Prostate gland (tissue), 2 donors: ENCODE data around the gene TCF7L2. TPM values are rescaled to one million over a fixed set of nuclear protein-coding genes. Genes with fewer than 3 reads are reported as not detected.

Source experiments
- DNase-seq: peaks from one replicate; pipeline ENCODE4 v3.0.0-alpha.2; 2019; ENCODE audit warnings: low spot score
- H3K27ac ChIP-seq, 2 donors: fragments of 200-600 bp; sonication (generic); 2 replicates each; pipeline ENCODE4 v1.5.1; 2017 to 2019
- H3K27me3 ChIP-seq: fragments of 200-600 bp; sonication (generic); replicated peaks from 2 replicates; pipeline ENCODE4 v1.5.1; 2019; ENCODE audit not compliant: insufficient read depth
- H3K36me3 ChIP-seq, 2 donors: fragments of 200-600 bp; sonication (generic); 1 replicate in 1 of 2; 2 replicates in 1 of 2; pipeline versions ENCODE4 v1.5.1 to v1.8.1; 2017 to 2019
- H3K4me1 ChIP-seq: fragments of 200-600 bp; sonication (generic); replicated peaks from 2 replicates; pipeline ENCODE4 v1.5.1; 2019
- H3K4me3 ChIP-seq, 2 donors: fragments of 200-600 bp; sonication (generic); 2 replicates each; pipeline ENCODE4 v1.5.1; 2017 to 2019
- H3K9me3 ChIP-seq: fragments of 200-600 bp; sonication (generic); 2 replicates; pipeline ENCODE4 v1.5.1; 2017
- CTCF ChIP-seq, 4 experiments: fragments of 200-600 bp in 2 of 4; fragments of 450-650 bp in 2 of 4; sonication (generic) in 2 of 4; IDR thresholded peaks; 1 replicate in 3 of 4; 2 replicates in 1 of 4; pipeline ENCODE4 v1.5.1; 2016 to 2019; ENCODE audit warnings: antibody characterized with exemption in 4 of 4, mild to moderate bottlenecking in 2 of 4, moderate library complexity in 2 of 4
- POLR2A ChIP-seq: fragments of 450-650 bp; IDR thresholded peaks from one replicate; pipeline ENCODE4 v1.6.1; 2016; ENCODE audit warnings: antibody characterized with exemption, mild to moderate bottlenecking
- POLR2AphosphoS5 ChIP-seq: sonication (generic); formaldehyde crosslinking; IDR thresholded peaks from one replicate; pipeline ENCODE4 v1.6.1; 2017; ENCODE audit warnings: antibody characterized with exemption
- WGBS: methylation state at CpG from one replicate; pipeline ENCODE4 v1.1.5; 2018; 5-methylcytosine and 5-hydroxymethylcytosine counted together
- intact Hi-C: fragments of 100-400 bp; cut with DNase I; formaldehyde crosslinking; loops from one replicate; pipeline ENCODE4 v1.14.2; 2022
- total RNA-seq, 2 donors: library from RNA; depleted of rRNA; stranded (reverse); fragments of >200 nt; gene quantifications; one replicate each; pipeline ENCODE4 v1.1.0, GENCODE V29; 2016

The TCF7L2 gene
- total RNA-seq, 2 donors from 2014 or later: 9.8 to 29.8 TPM

GRCh38 chr10:112959207-112959838, 9.3 kb downstream of the TCF7L2 start:
- H3K4me1 ChIP-seq: peaks cover 6% of the 10 kb centered on the region
- 42% methylated on average over 6 of the region's 6 CpGs for WGBS
- TF ChIP-seq POLR2AphosphoS5 (no peak), POLR2A (no peak), CTCF (IDR thresholded peaks at IDR 0.05) (no peak)
- no peak overlapping the region for H3K27ac ChIP-seq
- intact Hi-C loops: loop anchor here (5.0 to 10.0 kb wide), 2 partner anchors 48 to 395 kb away; no protein-coding TSS in a partner anchor
- no peaks in the 10 kb centered on the region for H3K9me3 ChIP-seq
- no peaks in the 10 kb centered on the region for H3K27me3 ChIP-seq
- no peaks in the 10 kb centered on the region for H3K36me3 ChIP-seq
- H3K4me3 ChIP-seq: no peak overlapping the region
- DNase-seq: no peak

- no peak for DNase-seq
- TF ChIP-seq CTCF (IDR thresholded peaks at IDR 0.05): no peak
- TF ChIP-seq POLR2AphosphoS5: no peak
- no peak for TF ChIP-seq POLR2A
- Histone ChIP-seq H3K36me3 (no peaks in the 10 kb centered on the region), H3K4me3 (no peak overlapping the region), H3K4me1 (peaks cover 4% of the 10 kb centered on the region), H3K9me3 (no peaks in the 10 kb centered on the region), H3K27ac (no peak overlapping the region), H3K27me3 (no peaks in the 10 kb centered on the region)
- intact Hi-C loops: no loop called here
- 81% methylated on average over 4 of the region's 4 CpGs for WGBS
Measured at GRCh38 chr10:112960151-112960681, 10.2 kb downstream of the TCF7L2 start.

GRCh38 chr10:112961609-112962008, 11.6 kb downstream of the TCF7L2 start:
- 77% methylated on average over 8 of the region's 8 CpGs for WGBS
- no peak for TF ChIP-seq CTCF (IDR thresholded peaks at IDR 0.05)
- no peak for TF ChIP-seq POLR2AphosphoS5
- no peak for TF ChIP-seq POLR2A
- Histone ChIP-seq H3K4me1 (peaks cover 6% of the 10 kb centered on the region), H3K4me3 (no peak overlapping the region), H3K36me3 (no peaks in the 10 kb centered on the region), H3K27ac (no peak overlapping the region), H3K9me3 (no peaks in the 10 kb centered on the region), H3K27me3 (no peaks in the 10 kb centered on the region)
- intact Hi-C loops: no loop called here
- no peak for DNase-seq

- WGBS: 62% methylated on average over 4 of the region's 4 CpGs
- DNase-seq: no peak
- Histone ChIP-seq H3K36me3 (no peaks in the 10 kb centered on the region), H3K27ac (no peak overlapping the region), H3K27me3 (no peaks in the 10 kb centered on the region), H3K9me3 (no peaks in the 10 kb centered on the region), H3K4me1 (peaks cover 6% of the 10 kb centered on the region), H3K4me3 (no peak overlapping the region)
- no peak for TF ChIP-seq CTCF (IDR thresholded peaks at IDR 0.05)
- no peak for TF ChIP-seq POLR2A
- TF ChIP-seq POLR2AphosphoS5: no peak
- intact Hi-C loops: no loop called here
Measured at GRCh38 chr10:112962343-112962742, 12.3 kb downstream of the TCF7L2 start.

- Histone ChIP-seq H3K4me1 (peaks cover 6% of the 10 kb centered on the region), H3K9me3 (no peaks in the 10 kb centered on the region), H3K4me3 (no peak overlapping the region), H3K27me3 (no peaks in the 10 kb centered on the region), H3K36me3 (no peaks in the 10 kb centered on the region), H3K27ac (no peak overlapping the region)
- intact Hi-C loops: no loop called here
- WGBS: 78% methylated on average over 5 of the region's 5 CpGs
- TF ChIP-seq CTCF (IDR thresholded peaks at IDR 0.05) (no peak), POLR2A (no peak), POLR2AphosphoS5 (no peak)
- no peak for DNase-seq
Measured at GRCh38 chr10:112963835-112964234, 13.8 kb downstream of the TCF7L2 start.
